C1 segment of cervical spinal cord (tissue), 14 donors: ENCODE results near the gene NPIPA8.
"Not testable (repeated sequence)": the region's sequence is repeated elsewhere in the genome, so short reads cannot be mapped to it uniquely, and the experiment has no call there.

Experiments
- DNase-seq, 14 donors: peaks; one replicate each; lab custom pipeline; 2025; lab: John Stamatoyannopoulos, UW

The NPIPA8 gene

GRCh38 chr16:18276756-18277155 lies 59.8 kb downstream of the NPIPA8 start:
- DNase-seq = not testable (repeated sequence)

GRCh38 chr16:18270171-18270570 lies 66.4 kb downstream of the NPIPA8 start:
- DNase-seq = not testable (repeated sequence)
